Measurements from ENCODE around the gene EVX2. TPM values are rescaled to one million over a fixed set of nuclear protein-coding genes. Genes with fewer than 3 reads are reported as not detected.

EVX2 gene
- total and polyA plus RNA-seq, 9 of the 15 experiments (the other 6 are each of a cell fraction or from before 2014, with no cell fraction given), result not detected

- Histone ChIP-seq H4K20me1 (replicated peaks; ENCODE audit: control insufficient read depth, insufficient read depth, low read length) (peaks cover 9% of the 10 kb centered on the region; the same call in 1 of the 2 replicates), H3K27ac (ENCODE audit: extremely low read depth, low read depth, low read length) (no peak overlapping the region), H3K4me2 (ENCODE audit: insufficient read depth, low read length) (no peak overlapping the region), H3K9ac (ENCODE audit: insufficient read depth in 1 of 2, low read depth in 2 of 2, low read length in 2 of 2) (no peak overlapping the region), H3K36me3 (ENCODE audit: control insufficient read depth, insufficient read depth, low read length) (no peaks in the 10 kb centered on the region), H2AFZ (ENCODE audit: low read depth, low read length) (no peak overlapping the region), H3K4me3 (no peak overlapping the region), H3K79me2 (ENCODE audit: control insufficient read depth, insufficient read depth, low read length) (no peaks in the 10 kb centered on the region), H3K9me1 (ENCODE audit: control insufficient read depth, insufficient read depth, low read length) (no peaks in the 10 kb centered on the region), H3K4me1 (replicated peaks in 1 of 2; ENCODE audit: control insufficient read depth in 2 of 2, insufficient read depth in 2 of 2, low read length in 2 of 2) (peaks cover 0 to 27% of the 10 kb centered on the region in 2 experiments; a peak in 2 of 5 replicates), H3K27me3 (ENCODE audit: control insufficient read depth in 2 of 2, insufficient read depth in 2 of 2, low read length in 2 of 2) (peaks cover 70 to 84% of the 10 kb centered on the region in 2 experiments), H3K9me3 (replicated peaks; ENCODE audit: control insufficient read depth, insufficient read depth, low read depth, low read length) (no peaks in the 10 kb centered on the region; the same call in 1 of the 2 replicates)
- CTCF ChIA-PET (ENCODE audit: low intra/inter-chr PET ratio), result interaction anchor here (0.7 kb wide), 1 partner anchor 10 kb away, joined by 4 read pairs; no protein-coding TSS in a partner anchor
- intact Hi-C loops (cut with micrococcal nuclease) (no loop called here), in situ Hi-C loops (cut with MboI) (loop anchor here (10.0 to 25.0 kb wide), 2 partner anchors 665 to 1053 kb away; no protein-coding TSS in a partner anchor)
- DNase-seq (ENCODE audit: extremely low read depth in 1 of 4, low spot score in 3 of 4), result no peak
- no peak for FAIRE-seq
- no peak for TF ChIP-seq ZBTB26 (CRISPR knock-in tag; IDR thresholded peaks at IDR 0.05)
- TF ChIP-seq, protein P1, sequence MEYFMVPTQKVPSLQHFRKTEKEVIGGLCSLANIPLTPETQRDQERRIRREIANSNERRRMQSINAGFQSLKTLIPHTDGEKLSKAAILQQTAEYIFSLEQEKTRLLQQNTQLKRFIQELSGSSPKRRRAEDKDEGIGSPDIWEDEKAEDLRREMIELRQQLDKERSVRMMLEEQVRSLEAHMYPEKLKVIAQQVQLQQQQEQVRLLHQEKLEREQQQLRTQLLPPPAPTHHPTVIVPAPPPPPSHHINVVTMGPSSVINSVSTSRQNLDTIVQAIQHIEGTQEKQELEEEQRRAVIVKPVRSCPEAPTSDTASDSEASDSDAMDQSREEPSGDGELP (CRISPR knock-in tag; IDR thresholded peaks at IDR 0.05; ENCODE audit: borderline replicate concordance), result no peak
- no peak for TF ChIP-seq TAF7 (tag; IDR thresholded peaks at IDR 0.05)
- no peak for TF ChIP-seq BCOR (IDR thresholded peaks at IDR 0.05)
- no TSS peak for BruUV-seq (replicated peaks)
- no peak for ATAC-seq
- POLR2A ChIA-PET, result no interaction called here
Observed at GRCh38 chr2:176089843-176090395, 6.2 kb upstream of the EVX2 start.
